Omental fat pad (tissue), 4 donors: Measurements from ENCODE around the gene PUM2. TPM values are rescaled to one million over a fixed set of nuclear protein-coding genes. Genes with fewer than 3 reads are reported as not detected.

Source experiments
- ATAC-seq: fragments of 150-250 bp; one replicate; pipeline ENCODE4 v1.9.1; 2016; ENCODE audit warnings: mild to moderate bottlenecking, moderate library complexity; ENCODE audit not compliant: low FRiP score
- DNase-seq: peaks from one replicate; pipeline ENCODE4 v3.0.0-alpha.2; 2019; ENCODE audit warnings: low spot score
- CTCF ChIP-seq, 3 donors: fragments of 450-650 bp; IDR thresholded peaks; one replicate each; pipeline ENCODE4 v1.5.1; 2016 to 2017; ENCODE audit warnings: antibody characterized with exemption in 3 of 3, mild to moderate bottlenecking in 3 of 3, moderate library complexity in 2 of 3
- total RNA-seq, 4 donors: library from RNA; depleted of rRNA; stranded (reverse); fragments of >200 nt; gene quantifications; one replicate each; pipeline ENCODE4 v1.1.0, GENCODE V29; 2016

The PUM2 gene
- total RNA-seq, 4 donors from 2014 or later = 42.3 to 72.4 (median 57.8) TPM

DNA sequence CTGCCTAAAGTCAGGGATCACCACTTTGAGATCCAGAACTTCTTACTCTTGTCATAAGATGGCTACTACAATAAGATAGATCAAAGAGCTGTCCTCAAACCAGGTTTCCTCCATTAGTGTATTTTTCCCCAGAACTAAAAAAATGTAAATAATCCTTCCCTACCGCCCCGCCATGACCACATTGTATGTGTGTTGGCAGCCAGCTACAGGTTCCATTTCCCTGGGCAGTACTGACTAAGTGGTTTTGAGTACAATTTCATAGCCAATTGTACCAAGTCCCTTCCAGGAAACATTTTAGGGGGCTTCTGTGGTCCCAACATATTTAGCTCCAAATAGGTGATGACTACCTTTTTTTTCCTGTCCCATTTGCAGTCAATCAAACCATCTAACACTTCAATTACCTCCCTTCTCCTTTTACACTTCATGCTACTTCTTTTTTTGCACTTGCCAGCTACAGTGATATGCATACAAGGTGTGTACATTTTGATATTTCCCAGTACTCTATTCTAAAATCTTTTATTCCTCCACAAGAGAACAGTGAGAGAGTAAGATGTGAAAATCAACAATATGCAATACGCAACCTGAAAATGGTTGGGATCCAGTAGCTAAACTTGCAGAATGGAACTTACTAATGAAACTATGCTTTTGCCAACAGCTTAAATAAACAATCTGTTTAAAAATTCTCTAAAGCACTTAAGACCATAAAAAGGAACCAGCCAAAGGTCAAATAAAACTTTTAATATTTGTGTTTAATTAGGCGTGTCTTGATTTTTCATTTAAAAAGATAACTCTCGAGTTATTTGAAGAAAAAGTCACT is 3.9 kb downstream of the PUM2 start:
- DNase-seq (no peak), ATAC-seq (no peak)
- TF ChIP-seq CTCF (IDR thresholded peaks at IDR 0.05) = no peak

DNA sequence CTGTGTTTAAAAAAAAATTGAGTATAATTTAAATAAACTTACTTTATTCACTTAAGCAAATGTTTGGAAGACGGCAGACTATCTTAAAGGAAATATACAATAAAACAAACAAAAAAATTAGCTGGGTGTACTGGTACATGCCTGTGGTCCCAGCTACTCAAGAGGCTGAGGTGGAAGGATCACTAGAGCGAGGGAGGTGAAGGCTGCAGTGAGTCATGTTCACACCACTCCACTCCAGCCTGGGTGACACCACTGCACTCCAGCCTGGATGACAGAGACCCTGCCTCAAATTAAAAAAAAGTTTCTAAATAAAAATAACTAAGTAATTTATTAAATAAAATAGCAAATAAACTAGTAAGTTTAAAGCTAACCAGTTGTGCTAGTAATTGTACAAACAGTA is 7.5 kb downstream of the PUM2 start:
- TF ChIP-seq CTCF (IDR thresholded peaks at IDR 0.05) = no peak
- ATAC-seq (no peak), DNase-seq (no peak)

DNA sequence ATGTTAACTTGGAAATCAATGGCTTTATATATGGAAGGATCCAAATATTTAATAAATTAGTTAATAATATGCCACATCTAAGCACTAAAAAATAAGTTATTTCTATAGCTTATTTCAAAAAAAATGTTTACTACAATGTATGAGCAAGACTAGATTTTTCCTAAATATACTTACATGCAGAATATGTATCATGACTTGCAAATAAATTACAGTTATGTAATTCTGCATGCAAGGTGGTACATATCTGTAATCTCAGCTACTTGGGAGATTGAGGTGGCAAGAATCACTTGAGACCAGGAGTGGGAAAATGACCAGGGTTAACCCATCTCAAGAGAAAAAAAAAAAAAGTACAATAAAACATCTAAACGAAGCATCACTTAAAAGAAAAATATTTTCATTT is 11.6 kb downstream of the PUM2 start:
- no peak for TF ChIP-seq CTCF (IDR thresholded peaks at IDR 0.05)
- DNase-seq = no peak

GRCh38 chr2:20334605-20335203 is 15.9 kb downstream of the PUM2 start:
- no peak for TF ChIP-seq CTCF (IDR thresholded peaks at IDR 0.05)
- ATAC-seq (no peak), DNase-seq (no peak)

More for the DNA sequence above, 11.6 kb downstream of the PUM2 start:
- no peak for ATAC-seq

DNA sequence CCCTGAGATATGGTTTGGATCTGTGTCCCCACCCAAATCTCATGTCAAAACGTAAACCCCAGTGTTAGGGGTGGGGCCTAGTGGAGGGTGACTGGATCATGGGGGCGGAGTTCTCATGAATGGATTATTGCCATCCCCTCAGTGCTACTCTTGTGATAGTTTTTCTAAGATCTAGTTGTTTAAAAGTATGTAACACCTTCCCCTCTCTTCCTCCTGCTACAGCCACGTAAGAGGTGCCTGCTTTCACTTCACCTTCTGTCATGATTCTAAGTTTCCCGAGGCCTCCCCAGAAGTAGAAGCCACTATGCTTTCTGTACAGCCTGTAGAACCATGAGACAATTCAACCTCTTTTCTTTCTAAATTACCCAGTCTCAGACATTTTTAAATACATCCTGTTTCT is 16.9 kb downstream of the PUM2 start:
- TF ChIP-seq CTCF (IDR thresholded peaks at IDR 0.05) = no peak
- DNase-seq = no peak

GRCh38 chr2:20330192-20330591 is 20.5 kb downstream of the PUM2 start:
- ATAC-seq = no peak
- no peak for DNase-seq
- no peak for TF ChIP-seq CTCF (IDR thresholded peaks at IDR 0.05)

More for the DNA sequence above, 16.9 kb downstream of the PUM2 start:
- no peak for ATAC-seq

- no peak for TF ChIP-seq CTCF (IDR thresholded peaks at IDR 0.05)
- DNase-seq (no peak), ATAC-seq (no peak)
These were observed 23.3 kb downstream of the PUM2 start for GRCh38 chr2:20327370-20327769.
